ENCODE measurements around the gene SMARCA4. TPM values are rescaled to one million over a fixed set of nuclear protein-coding genes. Genes with fewer than 3 reads are reported as not detected.
"Not testable (repeated sequence)": the region's sequence is repeated elsewhere in the genome, so short reads cannot be mapped to it uniquely, and the experiment has no call there.

The SMARCA4 gene
- total and polyA plus RNA-seq, 2 donors from 2014 or later, result 59.8 to 124 TPM

DNA sequence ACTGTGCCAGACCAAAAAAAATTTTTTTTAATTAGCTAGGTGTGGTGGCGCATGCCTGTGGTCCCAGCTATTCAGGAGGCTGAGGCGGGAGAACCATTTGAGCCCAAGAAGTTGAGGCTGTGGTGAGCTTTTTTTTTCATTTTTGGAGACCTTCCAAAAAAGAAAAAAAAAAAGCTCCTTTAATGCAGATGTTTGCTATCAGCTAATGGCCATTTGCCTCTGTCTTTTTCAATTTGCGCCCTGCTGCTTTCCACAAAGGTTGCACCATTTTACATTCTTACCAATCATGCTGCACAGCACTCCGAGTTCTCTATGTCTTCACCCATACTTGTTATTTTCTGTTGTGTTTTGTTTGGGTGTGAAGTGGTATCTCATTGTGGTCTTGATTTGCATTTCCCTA lies 15.6 kb upstream of the SMARCA4 start:
- H3K4me1 ChIP-seq (ENCODE audit: control insufficient read depth in 2 of 3, insufficient read depth in 2 of 3, low read depth in 1 of 3, low read length in 3 of 3), result peaks cover 0 to 3% (median 0%) of the 10 kb centered on the region in 3 donors
- intact Hi-C loops (cut with DNase I), result no loop called here
- no peaks in the 10 kb centered on the region for H3K36me3 ChIP-seq (ENCODE audit: control insufficient read depth in 2 of 3, insufficient read depth in 3 of 3, low read length in 3 of 3)
- FAIRE-seq, result no peak
- H3K9me3 ChIP-seq (ENCODE audit: control insufficient read depth in 2 of 3, insufficient read depth in 1 of 3, low read length in 3 of 3), result no peaks in the 10 kb centered on the region
- H3K27ac ChIP-seq (ENCODE audit: low read depth in 2 of 2, low read length in 2 of 2), result no peak overlapping the region
- no peaks in the 10 kb centered on the region for H3K27me3 ChIP-seq (ENCODE audit: control insufficient read depth, insufficient read depth, low read length)
- TF ChIP-seq, protein P1, sequence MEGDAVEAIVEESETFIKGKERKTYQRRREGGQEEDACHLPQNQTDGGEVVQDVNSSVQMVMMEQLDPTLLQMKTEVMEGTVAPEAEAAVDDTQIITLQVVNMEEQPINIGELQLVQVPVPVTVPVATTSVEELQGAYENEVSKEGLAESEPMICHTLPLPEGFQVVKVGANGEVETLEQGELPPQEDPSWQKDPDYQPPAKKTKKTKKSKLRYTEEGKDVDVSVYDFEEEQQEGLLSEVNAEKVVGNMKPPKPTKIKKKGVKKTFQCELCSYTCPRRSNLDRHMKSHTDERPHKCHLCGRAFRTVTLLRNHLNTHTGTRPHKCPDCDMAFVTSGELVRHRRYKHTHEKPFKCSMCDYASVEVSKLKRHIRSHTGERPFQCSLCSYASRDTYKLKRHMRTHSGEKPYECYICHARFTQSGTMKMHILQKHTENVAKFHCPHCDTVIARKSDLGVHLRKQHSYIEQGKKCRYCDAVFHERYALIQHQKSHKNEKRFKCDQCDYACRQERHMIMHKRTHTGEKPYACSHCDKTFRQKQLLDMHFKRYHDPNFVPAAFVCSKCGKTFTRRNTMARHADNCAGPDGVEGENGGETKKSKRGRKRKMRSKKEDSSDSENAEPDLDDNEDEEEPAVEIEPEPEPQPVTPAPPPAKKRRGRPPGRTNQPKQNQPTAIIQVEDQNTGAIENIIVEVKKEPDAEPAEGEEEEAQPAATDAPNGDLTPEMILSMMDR (IDR thresholded peaks at IDR 0.05; ENCODE audit: borderline replicate concordance, extremely low read depth, insufficient read depth), result no peak
- no peak overlapping the region for H3K4me3 ChIP-seq (ENCODE audit: low read length in 3 of 3)
- DNase-seq, result no peak
- no peak overlapping the region for H3K9ac ChIP-seq (ENCODE audit: low read length in 3 of 3)

- FAIRE-seq, result no peak
Measured at GRCh38 chr19:10946958-10947657, 13.7 kb upstream of the SMARCA4 start.

DNA sequence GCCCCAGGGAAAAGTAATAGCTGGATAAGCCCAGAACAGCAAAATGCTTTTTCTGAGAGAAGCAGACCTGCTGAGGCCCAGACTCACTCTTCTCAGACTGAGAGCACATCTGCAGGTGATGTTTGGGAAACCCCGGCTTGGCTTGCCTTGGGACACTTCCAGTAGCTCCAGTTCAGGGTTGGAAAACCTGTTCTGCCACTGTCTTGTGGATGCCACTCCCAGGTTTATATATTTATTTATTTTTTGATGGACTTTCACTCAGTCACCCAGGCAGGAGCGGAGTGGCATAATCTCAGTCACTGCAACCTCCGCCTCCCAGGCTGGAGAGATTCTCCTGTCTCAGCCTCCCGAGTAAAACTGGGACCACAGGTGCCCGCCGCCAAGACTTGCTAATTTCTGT lies 8.0 kb upstream of the SMARCA4 start:
- FAIRE-seq, result no peak
- Histone ChIP-seq H3K27me3 (ENCODE audit: control insufficient read depth, insufficient read depth, low read length) (no peaks in the 10 kb centered on the region), H3K9ac (ENCODE audit: low read length in 3 of 3) (no peak overlapping the region), H3K4me3 (ENCODE audit: low read length in 3 of 3) (no peak overlapping the region), H3K9me3 (ENCODE audit: control insufficient read depth in 2 of 3, insufficient read depth in 1 of 3, low read length in 3 of 3) (no peaks in the 10 kb centered on the region), H3K27ac (ENCODE audit: low read depth in 2 of 2, low read length in 2 of 2) (no peak overlapping the region), H3K36me3 (ENCODE audit: control insufficient read depth in 2 of 3, insufficient read depth in 3 of 3, low read length in 3 of 3) (no peaks in the 10 kb centered on the region), H3K4me1 (ENCODE audit: control insufficient read depth in 2 of 3, insufficient read depth in 2 of 3, low read depth in 1 of 3, low read length in 3 of 3) (no peaks in the 10 kb centered on the region)
- TF ChIP-seq, protein P1 (IDR thresholded peaks at IDR 0.05; ENCODE audit: borderline replicate concordance, extremely low read depth, insufficient read depth), result no peak
- intact Hi-C loops (cut with DNase I), result no loop called here
- no peak for DNase-seq

More at GRCh38 chr19:10946958-10947657, 13.7 kb upstream of the SMARCA4 start:
- DNase-seq, result no peak
- TF ChIP-seq, protein P1 (IDR thresholded peaks at IDR 0.05; ENCODE audit: borderline replicate concordance, extremely low read depth, insufficient read depth), result no peak
- Histone ChIP-seq H3K27ac (ENCODE audit: low read depth in 2 of 2, low read length in 2 of 2) (peak overlapping the region; percentile 5 to 51), H3K4me3 (ENCODE audit: low read length in 3 of 3) (no peak overlapping the region), H3K27me3 (ENCODE audit: control insufficient read depth, insufficient read depth, low read length) (no peaks in the 10 kb centered on the region), H3K9ac (ENCODE audit: low read length in 3 of 3) (no peak overlapping the region), H3K4me1 (ENCODE audit: control insufficient read depth in 2 of 3, insufficient read depth in 2 of 3, low read depth in 1 of 3, low read length in 3 of 3) (peaks cover 0 to 3% (median 0%) of the 10 kb centered on the region in 3 donors), H3K36me3 (ENCODE audit: control insufficient read depth in 2 of 3, insufficient read depth in 3 of 3, low read length in 3 of 3) (no peaks in the 10 kb centered on the region), H3K9me3 (ENCODE audit: control insufficient read depth in 2 of 3, insufficient read depth in 1 of 3, low read length in 3 of 3) (no peaks in the 10 kb centered on the region)
- intact Hi-C loops (cut with DNase I), result no loop called here

DNA sequence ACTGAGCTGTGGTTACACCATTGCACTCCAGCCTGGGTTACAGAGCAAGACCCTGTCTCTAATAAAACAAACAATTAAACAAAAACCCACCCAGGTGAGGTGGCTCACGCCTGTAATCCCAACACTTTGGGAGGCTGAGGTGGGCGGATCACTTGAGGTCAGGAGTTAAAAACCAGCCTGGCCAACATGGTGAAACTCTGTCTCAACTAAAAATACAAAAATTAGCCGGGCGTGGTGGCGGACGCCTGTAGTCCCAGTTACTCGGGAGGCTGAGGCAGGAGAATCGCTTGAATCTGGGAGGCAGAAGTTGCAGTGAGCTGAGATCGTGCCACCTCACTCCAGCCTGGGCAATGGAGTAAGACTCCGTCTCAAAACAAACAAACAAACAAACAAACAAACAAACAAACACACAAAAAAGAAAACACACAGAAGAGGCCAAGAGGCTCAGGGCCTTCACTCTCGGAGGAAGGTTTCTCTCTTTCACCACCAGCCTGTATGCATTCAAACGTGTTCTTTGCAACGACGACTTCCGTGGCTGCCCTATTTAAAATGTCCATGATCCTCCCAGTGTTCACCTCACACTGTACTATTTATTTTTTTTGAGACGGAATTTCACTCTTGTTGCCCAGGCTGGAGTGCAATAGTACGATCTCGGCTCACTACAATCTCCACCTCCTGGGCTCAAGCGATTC lies 1.4 kb upstream of the SMARCA4 start:
- H3K9me3 ChIP-seq (ENCODE audit: control insufficient read depth in 2 of 3, insufficient read depth in 1 of 3, low read length in 3 of 3); FAIRE-seq; H3K36me3 ChIP-seq (ENCODE audit: control insufficient read depth in 2 of 3, insufficient read depth in 3 of 3, low read length in 3 of 3); H3K27ac ChIP-seq (ENCODE audit: low read depth in 2 of 2, low read length in 2 of 2); intact Hi-C loops (cut with DNase I); H3K4me1 ChIP-seq (ENCODE audit: control insufficient read depth in 2 of 3, insufficient read depth in 2 of 3, low read depth in 1 of 3, low read length in 3 of 3); H3K27me3 ChIP-seq (ENCODE audit: control insufficient read depth, insufficient read depth, low read length); DNase-seq: not testable (repeated sequence)
- Histone ChIP-seq H3K9ac (ENCODE audit: low read length in 3 of 3) (peak overlapping the region in 1 of 3 donors; percentile 91), H3K4me3 (ENCODE audit: low read length in 3 of 3) (peak overlapping the region in 1 of 3 donors; percentile 82)

All from kidney (tissue), 14 donors.